IMR-90 (cell line): ENCODE data around the gene PON1. TPM values are rescaled to one million over a fixed set of nuclear protein-coding genes. Genes with fewer than 3 reads are reported as not detected.

Experiments used
- ATAC-seq: fragments of 200-7000 bp; cut with Tn5 transposase; 2 replicates; pipeline ENCODE4 v1.9.1; 2020; ENCODE audit warnings: low read depth, mild to moderate bottlenecking, moderate library complexity
- BruUV-seq: library from RNA; stranded (reverse); fragments of 400-500 nt; replicated peaks from 2 replicates; lab custom pipeline; 2021; lab: Mats Ljungman, UMichigan
- CTCF ChIA-PET: fragments of 300-600 bp; formaldehyde crosslinking; extraction: SDS; loops from one replicate; lab custom pipeline; 2021; ENCODE audit warnings: antibody characterized with exemption; lab: Yijun Ruan, JAX
- POLR2A ChIA-PET: fragments of 300-600 bp; sonication (Branson Sonifier 250); formaldehyde crosslinking; loops from one replicate; lab custom pipeline; 2022; ENCODE audit warnings: antibody characterized with exemption; ENCODE audit not compliant: unreplicated experiment; lab: Charles Lee
- DNase-seq: peaks from one replicate; pipeline ENCODE4 v3.0.0; 2013
- H2AFZ ChIP-seq: replicated peaks from 2 replicates; pipeline ENCODE3; 2013; ENCODE audit warnings: low read length, mild to moderate bottlenecking; ENCODE audit not compliant: poor library complexity
- H2AK5ac ChIP-seq: 2 replicates; pipeline ENCODE4 v1.6.1; 2013; ENCODE audit warnings: low read depth, low read length, inconsistent platforms
- H2AK9ac ChIP-seq: replicated peaks from 2 replicates; pipeline ENCODE3; 2013; ENCODE audit warnings: mild to moderate bottlenecking, low read depth, low read length, moderate library complexity; ENCODE audit not compliant: poor library complexity
- H2BK120ac ChIP-seq: 2 replicates; pipeline ENCODE4 v1.6.1; 2013; ENCODE audit warnings: low read depth, low read length, inconsistent platforms
- H2BK15ac ChIP-seq: 3 replicates; pipeline ENCODE4 v1.6.1; 2013; ENCODE audit warnings: low read depth, low read length, inconsistent platforms
- H2BK20ac ChIP-seq: 2 replicates; pipeline ENCODE4 v1.6.1; 2013; ENCODE audit warnings: low read depth, mild to moderate bottlenecking, inconsistent platforms, low read length, moderate library complexity
- H2BK5ac ChIP-seq: 2 replicates; pipeline ENCODE4 v1.6.1; 2013; ENCODE audit warnings: mild to moderate bottlenecking, low read depth, low read length, inconsistent platforms; ENCODE audit not compliant: poor library complexity, severe bottlenecking
- H3K14ac ChIP-seq: replicated peaks from 2 replicates; pipeline ENCODE4 v1.6.1; 2013; ENCODE audit warnings: low read depth, low read length, inconsistent platforms
- H3K18ac ChIP-seq: 2 replicates; pipeline ENCODE4 v1.6.1; 2013; ENCODE audit warnings: low read depth, low read length, control low read depth
- H3K23ac ChIP-seq: 2 replicates; pipeline ENCODE4 v1.6.1; 2013; ENCODE audit warnings: low read depth, low read length, inconsistent platforms
- H3K27ac ChIP-seq: 2 replicates; pipeline ENCODE4 v1.5.1; 2013; ENCODE audit warnings: mild to moderate bottlenecking, control low read depth, low read length; ENCODE audit not compliant: insufficient read depth
- H3K27me3 ChIP-seq: 2 replicates; pipeline ENCODE4 v1.6.1; 2013; ENCODE audit warnings: low read length; ENCODE audit not compliant: control insufficient read depth, insufficient read depth
- H3K36me3 ChIP-seq: 2 replicates; pipeline ENCODE4 v1.6.1; 2013; ENCODE audit warnings: low read length, mixed read lengths; ENCODE audit not compliant: control insufficient read depth, insufficient read depth
- H3K4ac ChIP-seq: 2 replicates; pipeline ENCODE4 v1.6.1; 2013; ENCODE audit warnings: low read depth, low read length, inconsistent platforms
- H3K4me1 ChIP-seq: 2 replicates; pipeline ENCODE4 v1.6.1; 2013; ENCODE audit warnings: low read length, mixed read lengths; ENCODE audit not compliant: control insufficient read depth, insufficient read depth
- H3K4me2 ChIP-seq: 2 replicates; pipeline ENCODE4 v1.6.1; 2013; ENCODE audit warnings: low read depth, mild to moderate bottlenecking, control low read depth, low read length, moderate library complexity
- H3K4me3 ChIP-seq: 2 replicates; pipeline ENCODE4 v1.5.1; 2013; ENCODE audit warnings: low read depth, mild to moderate bottlenecking, control low read depth, low read length, moderate library complexity; ENCODE audit not compliant: insufficient read depth
- H3K56ac ChIP-seq: 2 replicates; pipeline ENCODE4 v1.6.1; 2013; ENCODE audit warnings: low read length, inconsistent platforms; ENCODE audit not compliant: insufficient read depth; ENCODE audit errors: extremely low read depth
- H3K79me1 ChIP-seq, 2 experiments: 2 replicates each; pipeline ENCODE4 v1.6.1; 2013; ENCODE audit warnings: low read length in 2 of 2, inconsistent platforms in 1 of 2, low read depth in 1 of 2
- H3K9ac ChIP-seq: 2 replicates; pipeline ENCODE4 v1.6.1; 2013; ENCODE audit warnings: low read depth, low read length, control low read depth
- H3K9me1 ChIP-seq: 2 replicates; pipeline ENCODE4 v1.6.1; 2013; ENCODE audit warnings: low read length, inconsistent platforms; ENCODE audit not compliant: insufficient read depth
- H3K9me3 ChIP-seq: 2 replicates; pipeline ENCODE4 v1.6.1; 2013; ENCODE audit warnings: low read length; ENCODE audit not compliant: control insufficient read depth, insufficient read depth
- H4K20me1 ChIP-seq: 2 replicates; pipeline ENCODE4 v1.6.1; 2013; ENCODE audit warnings: low read length, inconsistent platforms; ENCODE audit not compliant: insufficient read depth
- H4K5ac ChIP-seq: 2 replicates; pipeline ENCODE4 v1.6.1; 2013; ENCODE audit warnings: mild to moderate bottlenecking, low read depth, low read length, control low read depth
- H4K8ac ChIP-seq, 2 experiments: 2 replicates each; pipeline ENCODE4 v1.6.1; 2013; ENCODE audit warnings: low read depth in 2 of 2, low read length in 2 of 2, control low read depth in 1 of 2, inconsistent platforms in 1 of 2
- H4K91ac ChIP-seq: 2 replicates; pipeline ENCODE4 v1.6.1; 2013; ENCODE audit warnings: low read depth, low read length, inconsistent platforms; ENCODE audit not compliant: insufficient read depth
- BHLHE40 ChIP-seq: fragments of 150-350 bp; IDR thresholded peaks from 2 replicates; pipeline ENCODE4 v1.6.1; 2016; ENCODE audit warnings: mild to moderate bottlenecking, low read depth, low read length
- CEBPB ChIP-seq: IDR thresholded peaks from 2 replicates; pipeline ENCODE4 v1.6.1; 2012; ENCODE audit warnings: low read depth, low read length, improper control_type of control experiment
- CHD1 ChIP-seq: IDR thresholded peaks from 2 replicates; pipeline ENCODE4 v1.6.1; 2012; ENCODE audit warnings: low read depth, low read length, improper control_type of control experiment
- CTCF ChIP-seq: conservative IDR thresholded peaks from 2 replicates; pipeline ENCODE4 v1.5.1; 2012; ENCODE audit warnings: mild to moderate bottlenecking, low read depth, low read length, improper control_type of control experiment
- FOS ChIP-seq: fragments of 150-350 bp; IDR thresholded peaks from 2 replicates; pipeline ENCODE4 v1.6.1; 2016; ENCODE audit warnings: low read depth, low read length
- MAZ ChIP-seq: IDR thresholded peaks from 2 replicates; pipeline ENCODE4 v1.6.1; 2012; ENCODE audit warnings: low read depth, mild to moderate bottlenecking, low read length, improper control_type of control experiment, moderate library complexity, borderline replicate concordance
- MXI1 ChIP-seq: IDR thresholded peaks from 2 replicates; pipeline ENCODE4 v1.6.1; 2012; ENCODE audit warnings: low read depth, mild to moderate bottlenecking, low read length, moderate library complexity, borderline replicate concordance
- RAD21 ChIP-seq: IDR thresholded peaks from 2 replicates; pipeline ENCODE4 v1.6.1; 2012; ENCODE audit warnings: low read length, improper control_type of control experiment
- SMC3 ChIP-seq: fragments of 150-350 bp; IDR thresholded peaks from 2 replicates; pipeline ENCODE4 v1.6.1; 2016; ENCODE audit warnings: low read depth, mild to moderate bottlenecking, antibody characterized with exemption, low read length, moderate library complexity
- WGBS, 2 experiments: methylation state at CpG; one replicate each; pipeline versions ENCODE4 v1.1.5 to v1.1.7; 2013; ENCODE audit warnings: missing lambda C conversion rate in 2 of 2; ENCODE audit not compliant: insufficient read length in 1 of 2; ENCODE audit errors: extremely low coverage in 2 of 2; 5-methylcytosine and 5-hydroxymethylcytosine counted together
- dilution Hi-C: fragments of 300-500 bp; cut with HindIII; formaldehyde crosslinking; loops from one replicate; pipeline ENCODE4 v1.14.3; 2018; ENCODE audit warnings: low sequenced_read_pairs; ENCODE audit not compliant: unreplicated experiment
- in situ Hi-C: fragments of 300-500 bp; cut with MboI; formaldehyde crosslinking; loops from 3 replicates; pipeline ENCODE4 v1.14.3; 2019; ENCODE audit warnings: low sequenced_read_pairs, inconsistent platforms, mixed read lengths
- intact Hi-C: fragments of 100-400 bp; cut with micrococcal nuclease; formaldehyde crosslinking; loops from 2 replicates; pipeline ENCODE4 v1.10.0; 2022
- polyA plus RNA-seq, 3 experiments: library from polyadenylated mRNA; depleted of rRNA; stranded (reverse); fragments of >200 nt; gene quantifications; 2 replicates each; pipeline ENCODE4 v1.2.3, GENCODE V29; 2012; ENCODE audit warnings: low replicate concordance in 1 of 3
- total RNA-seq: library from RNA; depleted of rRNA; stranded (reverse); fragments of >200 nt; gene quantifications from 2 replicates; pipeline ENCODE4 v1.2.3, GENCODE V29; 2012

Gene PON1
- total and polyA plus RNA-seq, 2 of the 4 experiments (the other 2 are of a cell fraction): not detected

DNA sequence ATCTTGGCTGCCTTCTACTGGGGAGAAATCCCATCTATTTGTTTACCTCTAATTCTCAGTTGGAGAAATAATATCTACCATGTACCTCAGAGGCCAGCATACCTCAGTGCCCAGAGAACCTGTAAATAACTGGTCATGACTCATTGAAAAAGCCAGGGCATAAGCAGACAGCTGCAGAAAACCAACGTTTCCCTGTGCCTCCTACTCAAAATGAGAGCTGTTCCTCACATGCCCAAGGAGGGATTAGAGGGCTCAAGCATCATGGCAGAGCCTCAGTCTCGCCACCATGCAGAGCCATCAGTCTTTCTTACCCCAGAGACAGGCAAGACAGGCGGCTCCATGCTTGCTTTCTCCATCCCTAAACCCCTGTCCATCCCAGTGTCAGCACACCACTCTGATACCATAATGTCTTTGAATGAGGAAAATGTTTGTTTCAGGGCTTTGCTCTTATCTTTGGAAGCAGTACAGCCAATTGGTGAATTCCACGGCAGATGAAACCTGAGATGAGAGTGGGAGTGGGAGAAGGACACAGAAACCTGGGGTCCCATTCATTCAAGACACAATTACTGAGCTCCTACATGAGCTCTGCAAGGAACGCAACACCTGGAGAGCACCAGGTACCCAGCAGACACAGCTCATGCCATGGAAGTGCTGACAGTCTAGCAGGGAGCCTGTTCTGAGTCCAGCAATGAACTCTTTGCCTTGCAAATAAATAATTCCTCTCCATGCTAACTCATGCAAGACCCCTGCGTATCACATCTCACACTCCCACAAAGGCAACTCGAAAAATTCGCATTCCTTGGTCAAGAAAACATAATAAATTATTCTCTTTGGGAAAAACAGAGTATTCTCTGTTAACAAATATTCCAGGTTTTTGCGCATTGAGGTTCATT is 21.1 kb downstream of the PON1 start (continued):
- TF ChIP-seq RAD21: no peak

DNA sequence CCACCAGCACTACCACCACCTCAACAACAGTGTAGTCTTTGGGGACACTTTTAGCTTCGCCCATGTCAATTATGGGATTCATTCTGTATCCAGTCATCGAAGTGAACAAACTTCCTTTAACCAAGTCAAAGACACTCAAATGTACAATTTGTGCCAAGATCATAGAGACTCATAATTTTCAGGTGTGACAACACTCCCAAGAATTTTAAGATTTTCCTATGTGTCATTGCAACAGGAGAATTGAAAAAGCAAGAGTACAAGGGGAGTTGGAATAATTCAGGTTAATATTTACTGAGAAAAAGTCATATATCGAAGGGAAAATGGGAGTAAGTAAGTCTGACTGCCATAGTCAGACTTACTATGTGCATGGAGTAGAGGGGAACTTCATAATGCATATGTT is 26.2 kb downstream of the PON1 start:
- Histone ChIP-seq H3K4me1 (no peaks in the 10 kb centered on the region), H3K36me3 (no peaks in the 10 kb centered on the region), H4K20me1 (no peaks in the 10 kb centered on the region), H3K4me3 (no peak overlapping the region), H4K5ac (no peak overlapping the region), H2BK15ac (no peak overlapping the region), H3K18ac (no peak overlapping the region), H3K4ac (no peak overlapping the region), H3K56ac (no peak overlapping the region), H3K27ac (no peak overlapping the region), H2AFZ (no peak overlapping the region), H3K9ac (no peak overlapping the region), H4K8ac (no peak overlapping the region), H2AK5ac (no peak overlapping the region), H4K91ac (no peak overlapping the region), H3K4me2 (no peak overlapping the region), H3K27me3 (no peaks in the 10 kb centered on the region), H3K14ac (no peak overlapping the region), H2BK120ac (no peak overlapping the region), H2BK20ac (no peak overlapping the region), H3K23ac (no peak overlapping the region), H3K9me3 (no peaks in the 10 kb centered on the region), H2BK5ac (no peak overlapping the region), H2AK9ac (no peak overlapping the region), H3K9me1 (no peaks in the 10 kb centered on the region), H3K79me1 (no peaks in the 10 kb centered on the region)
- BruUV-seq: no TSS peak
- ChIA-PET POLR2A (no interaction called here), CTCF (no interaction called here)
- WGBS, 2 experiments: 60% methylated on average over 1 of the region's 3 CpGs; no CpG with 5 or more reads in 1 of the 2 experiments
- intact Hi-C loops: no loop called here
- DNase-seq (no peak), ATAC-seq (no peak)
- dilution Hi-C loops: no loop called here
- TF ChIP-seq SMC3: no peak
- no peak for TF ChIP-seq MAZ
- TF ChIP-seq FOS: no peak
- TF ChIP-seq CHD1: no peak
- TF ChIP-seq CEBPB: no peak
- no peak for TF ChIP-seq MXI1
- TF ChIP-seq BHLHE40: no peak
- no peak for TF ChIP-seq CTCF
- in situ Hi-C loops: no loop called here
